GM19023 (cell line): Measurements from ENCODE around the gene FBXW5.
A peak's percentile ranks its signal among the peaks of the same experiment; 100 is the strongest.

Source experiments
- ATAC-seq: cut with Tn5 transposase; IDR thresholded peaks from one replicate; pipeline ENCODE4 v1.9.1; 2021; ENCODE audit warnings: mild to moderate bottlenecking, moderate library complexity; ENCODE audit not compliant: unreplicated experiment

FBXW5 gene

GRCh38 chr9:136949817-136950655 is 5.5 kb upstream of the FBXW5 start:
- peak; percentile 89 for ATAC-seq

GRCh38 chr9:136949239-136949816 is 4.8 kb upstream of the FBXW5 start:
- no peak for ATAC-seq

GRCh38 chr9:136947955-136948510 is 3.5 kb upstream of the FBXW5 start:
- ATAC-seq = no peak

- no peak for ATAC-seq
These were observed 2.7 kb upstream of the FBXW5 start for GRCh38 chr9:136947028-136947891.

- no peak for ATAC-seq
These were observed 1.9 kb upstream of the FBXW5 start for GRCh38 chr9:136946228-136947027.

- no peak for ATAC-seq
These were observed 1.0 kb upstream of the FBXW5 start for GRCh38 chr9:136945333-136946227.

- ATAC-seq = peak; percentile 37
These were observed 373 bp downstream of the FBXW5 start for GRCh38 chr9:136944212-136944518.

- peak; percentile 14 for ATAC-seq
These were observed 987 bp downstream of the FBXW5 start for GRCh38 chr9:136943291-136944211.

- no peak for ATAC-seq
These were observed 1.7 kb downstream of the FBXW5 start for GRCh38 chr9:136942881-136943230.

- ATAC-seq = no peak
These were observed 2.2 kb downstream of the FBXW5 start for GRCh38 chr9:136942112-136942880.

GRCh38 chr9:136941231-136942111 is 3.1 kb downstream of the FBXW5 start:
- ATAC-seq = no peak

- no peak for ATAC-seq
These were observed 3.9 kb downstream of the FBXW5 start for GRCh38 chr9:136940526-136941230.

GRCh38 chr9:136939996-136940525 is 4.5 kb downstream of the FBXW5 start:
- no peak for ATAC-seq

- ATAC-seq = no peak
These were observed 5.0 kb downstream of the FBXW5 start for GRCh38 chr9:136939431-136939995.

GRCh38 chr9:136937186-136938001 is 7.1 kb downstream of the FBXW5 start:
- no peak for ATAC-seq
